ENCODE data around the gene PLCXD1.

The PLCXD1 gene

DNA sequence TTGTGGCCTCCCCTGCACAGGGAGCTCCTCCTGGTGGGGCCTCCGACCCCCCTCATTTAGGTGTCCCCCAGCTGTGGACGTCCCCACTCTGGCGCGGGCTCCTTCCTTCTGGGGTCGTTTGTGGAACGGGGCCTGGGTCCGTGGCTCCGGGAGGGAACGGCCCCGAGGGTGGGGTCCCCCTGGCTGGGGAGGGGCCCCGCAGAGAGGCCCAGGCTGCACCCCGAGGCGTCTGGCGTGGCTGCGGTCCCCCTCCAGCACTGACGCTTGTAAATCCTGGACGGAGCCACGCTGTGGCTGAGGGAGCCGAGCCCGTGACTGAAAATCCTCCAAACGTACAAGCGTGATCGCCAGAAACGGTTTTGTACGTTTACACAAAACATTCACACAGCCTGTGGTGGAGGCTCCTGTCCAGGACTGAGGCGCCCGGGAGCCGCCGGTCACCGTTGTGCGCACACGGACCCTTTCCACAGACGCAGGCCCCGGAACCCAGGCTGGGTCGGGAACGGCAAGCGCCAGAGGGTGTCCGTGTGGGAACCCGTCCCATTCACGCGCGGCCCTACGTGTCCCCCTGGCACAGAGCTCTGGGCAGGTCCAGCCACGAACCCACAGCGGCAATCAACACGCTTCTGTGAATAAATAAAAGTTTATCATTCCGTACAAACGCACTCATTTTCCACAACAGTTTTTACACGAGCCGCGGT lies 52.6 kb downstream of the PLCXD1 start:
- Mint-ChIP-seq H3K27ac (no peak overlapping the region), H3K27me3 (ENCODE audit: low read depth) (peaks cover 11% of the 10 kb centered on the region), H3K36me3 (ENCODE audit: low read depth) (peaks cover 40% of the 10 kb centered on the region), H3K4me3 (no peak overlapping the region), H3K9me3 (peaks cover 17% of the 10 kb centered on the region), H3K4me1 (no peaks in the 10 kb centered on the region)
- no peak for TF ChIP-seq CTCF (IDR thresholded peaks at IDR 0.05; ENCODE audit: unreplicated experiment in 3 of 3)

GRCh38 chrX:334331-334891 lies 53.2 kb downstream of the PLCXD1 start:
- no peak for TF ChIP-seq CTCF (IDR thresholded peaks at IDR 0.05; ENCODE audit: unreplicated experiment in 3 of 3)
- peaks cover 42% of the 10 kb centered on the region for H3K36me3 Mint-ChIP-seq (ENCODE audit: low read depth)

GRCh38 chrX:334971-335757 lies 54.0 kb downstream of the PLCXD1 start:
- no peaks in the 10 kb centered on the region for H3K4me1 Mint-ChIP-seq
- H3K27me3 Mint-ChIP-seq (ENCODE audit: low read depth): peaks cover 11% of the 10 kb centered on the region
- H3K36me3 Mint-ChIP-seq (ENCODE audit: low read depth): peaks cover 42% of the 10 kb centered on the region
- H3K4me3 Mint-ChIP-seq: no peak overlapping the region
- H3K27ac Mint-ChIP-seq: no peak overlapping the region
- H3K9me3 Mint-ChIP-seq: peaks cover 17% of the 10 kb centered on the region
- TF ChIP-seq CTCF (IDR thresholded peaks at IDR 0.05; ENCODE audit: unreplicated experiment in 3 of 3): no peak

More at GRCh38 chrX:334331-334891, 53.2 kb downstream of the PLCXD1 start:
- Mint-ChIP-seq H3K4me1 (no peaks in the 10 kb centered on the region), H3K9me3 (peaks cover 17% of the 10 kb centered on the region), H3K27me3 (ENCODE audit: low read depth) (peaks cover 11% of the 10 kb centered on the region), H3K27ac (no peak overlapping the region), H3K4me3 (no peak overlapping the region)

- Mint-ChIP-seq H3K4me1 (no peaks in the 10 kb centered on the region), H3K36me3 (ENCODE audit: low read depth) (peaks cover 45% of the 10 kb centered on the region), H3K4me3 (no peak overlapping the region), H3K27me3 (ENCODE audit: low read depth) (peaks cover 11% of the 10 kb centered on the region), H3K27ac (no peak overlapping the region), H3K9me3 (peaks cover 17% of the 10 kb centered on the region)
- TF ChIP-seq CTCF (IDR thresholded peaks at IDR 0.05; ENCODE audit: unreplicated experiment in 3 of 3): no peak
Observed at GRCh38 chrX:335758-336155, 54.6 kb downstream of the PLCXD1 start.

DNA sequence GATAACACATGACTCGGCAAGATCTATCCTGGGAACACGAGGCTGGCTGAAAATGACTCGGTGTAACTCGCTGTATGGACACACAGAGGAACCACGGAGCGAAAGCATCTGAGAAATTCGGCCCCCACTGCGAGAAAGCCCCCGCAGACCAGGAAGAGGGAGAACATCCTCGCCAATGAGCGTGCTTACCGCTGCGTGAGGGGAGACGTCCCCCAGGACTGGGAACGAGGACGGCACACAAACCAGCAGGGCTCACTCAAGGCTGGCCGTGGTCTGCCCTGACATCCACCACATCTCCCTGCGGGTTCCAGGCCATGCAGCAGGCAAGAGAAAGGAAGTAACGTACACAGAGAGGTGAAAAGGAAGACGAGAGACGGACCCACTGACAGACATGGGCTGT lies 55.0 kb downstream of the PLCXD1 start:
- TF ChIP-seq CTCF (IDR thresholded peaks at IDR 0.05; ENCODE audit: unreplicated experiment in 3 of 3): no peak
- H3K9me3 Mint-ChIP-seq: peaks cover 17% of the 10 kb centered on the region
- no peak overlapping the region for H3K4me3 Mint-ChIP-seq
- H3K4me1 Mint-ChIP-seq: no peaks in the 10 kb centered on the region
- peaks cover 11% of the 10 kb centered on the region for H3K27me3 Mint-ChIP-seq (ENCODE audit: low read depth)
- no peak overlapping the region for H3K27ac Mint-ChIP-seq
- H3K36me3 Mint-ChIP-seq (ENCODE audit: low read depth): peaks cover 48% of the 10 kb centered on the region

Data from nephron (organoid).